Colonic mucosa (tissue), 4 donors: ENCODE measurements around the gene TWSG1. TPM values are rescaled to one million over a fixed set of nuclear protein-coding genes. Genes with fewer than 3 reads are reported as not detected.

Experiments
- DNase-seq: peaks from one replicate; pipeline ENCODE4 v3.0.0-alpha.2; 2020
- H3K27ac ChIP-seq: fragments of 200-600 bp; one replicate; pipeline ENCODE4 v1.8.0; 2021
- H3K27me3 ChIP-seq: fragments of 200-600 bp; one replicate; pipeline ENCODE4 v1.8.0; 2021
- H3K36me3 ChIP-seq: fragments of 200-600 bp; one replicate; pipeline ENCODE4 v1.8.0; 2021
- H3K4me1 ChIP-seq: fragments of 200-600 bp; one replicate; pipeline ENCODE4 v1.8.0; 2021; ENCODE audit warnings: mild to moderate bottlenecking
- H3K4me3 ChIP-seq: fragments of 200-600 bp; one replicate; pipeline ENCODE4 v1.8.0; 2021
- H3K9ac ChIP-seq, 2 donors: one replicate each; pipeline ENCODE4 v1.7.0; 2013; ENCODE audit warnings: control low read depth in 2 of 2, low read depth in 2 of 2, low read length in 2 of 2
- H3K9me3 ChIP-seq: fragments of 200-600 bp; one replicate; pipeline ENCODE4 v1.8.0; 2021
- intact Hi-C: fragments of 100-400 bp; cut with DNase I; formaldehyde crosslinking; loops from one replicate; pipeline ENCODE4 v1.14.1; 2022
- total RNA-seq, 2 donors: library from RNA; stranded (reverse); fragmentation: NEBNext Ultra II Directional in 1 of 2; extraction: Animal tissue kit (Norgen Biotek cat#: 25700) in 1 of 2; gene quantifications; one replicate each; pipeline ENCODE4 v1.2.1, GENCODE V29; 2021
- TF ChIP-seq, protein P1 (sequence below): fragments of 200-600 bp; IDR thresholded peaks from one replicate; pipeline ENCODE4 v1.8.0; 2022; ENCODE audit warnings: antibody characterized with exemption, mild to moderate bottlenecking
- donor health status: healthy.
- donor health status: DM: no; HTN: no; CAD: no.
- donor health status: DM: no; HTN: no; CAD: no.

TWSG1 gene
- total RNA-seq, 2 donors from 2014 or later, result 14.1 to 25.1 TPM

DNA sequence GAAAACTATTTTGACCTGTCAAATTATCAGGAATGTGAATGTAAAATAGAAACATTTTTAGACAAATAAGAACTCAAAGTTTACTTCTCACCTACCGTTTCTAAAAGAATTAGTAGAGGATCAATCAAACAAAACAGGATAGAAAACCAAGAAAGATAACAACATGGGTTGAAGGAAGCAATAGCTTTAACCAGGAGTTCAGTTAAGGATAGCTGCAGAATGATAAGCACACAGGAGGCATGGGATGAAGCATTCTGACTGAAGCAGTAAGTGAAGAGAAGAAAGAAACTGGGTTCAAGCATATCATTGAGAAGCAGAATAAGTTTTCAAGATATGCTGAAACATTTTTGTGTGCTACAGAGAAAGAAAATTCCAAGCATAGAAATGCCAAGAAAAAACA, 52.3 kb downstream of the TWSG1 start:
- no peak for DNase-seq
- Histone ChIP-seq H3K9ac (no peak overlapping the region), H3K27ac (no peak overlapping the region), H3K36me3 (no peaks in the 10 kb centered on the region), H3K4me1 (no peaks in the 10 kb centered on the region), H3K27me3 (no peaks in the 10 kb centered on the region), H3K4me3 (no peak overlapping the region), H3K9me3 (no peaks in the 10 kb centered on the region)
- TF ChIP-seq, protein P1, sequence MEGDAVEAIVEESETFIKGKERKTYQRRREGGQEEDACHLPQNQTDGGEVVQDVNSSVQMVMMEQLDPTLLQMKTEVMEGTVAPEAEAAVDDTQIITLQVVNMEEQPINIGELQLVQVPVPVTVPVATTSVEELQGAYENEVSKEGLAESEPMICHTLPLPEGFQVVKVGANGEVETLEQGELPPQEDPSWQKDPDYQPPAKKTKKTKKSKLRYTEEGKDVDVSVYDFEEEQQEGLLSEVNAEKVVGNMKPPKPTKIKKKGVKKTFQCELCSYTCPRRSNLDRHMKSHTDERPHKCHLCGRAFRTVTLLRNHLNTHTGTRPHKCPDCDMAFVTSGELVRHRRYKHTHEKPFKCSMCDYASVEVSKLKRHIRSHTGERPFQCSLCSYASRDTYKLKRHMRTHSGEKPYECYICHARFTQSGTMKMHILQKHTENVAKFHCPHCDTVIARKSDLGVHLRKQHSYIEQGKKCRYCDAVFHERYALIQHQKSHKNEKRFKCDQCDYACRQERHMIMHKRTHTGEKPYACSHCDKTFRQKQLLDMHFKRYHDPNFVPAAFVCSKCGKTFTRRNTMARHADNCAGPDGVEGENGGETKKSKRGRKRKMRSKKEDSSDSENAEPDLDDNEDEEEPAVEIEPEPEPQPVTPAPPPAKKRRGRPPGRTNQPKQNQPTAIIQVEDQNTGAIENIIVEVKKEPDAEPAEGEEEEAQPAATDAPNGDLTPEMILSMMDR, result no peak
- intact Hi-C loops, result no loop called here

DNA sequence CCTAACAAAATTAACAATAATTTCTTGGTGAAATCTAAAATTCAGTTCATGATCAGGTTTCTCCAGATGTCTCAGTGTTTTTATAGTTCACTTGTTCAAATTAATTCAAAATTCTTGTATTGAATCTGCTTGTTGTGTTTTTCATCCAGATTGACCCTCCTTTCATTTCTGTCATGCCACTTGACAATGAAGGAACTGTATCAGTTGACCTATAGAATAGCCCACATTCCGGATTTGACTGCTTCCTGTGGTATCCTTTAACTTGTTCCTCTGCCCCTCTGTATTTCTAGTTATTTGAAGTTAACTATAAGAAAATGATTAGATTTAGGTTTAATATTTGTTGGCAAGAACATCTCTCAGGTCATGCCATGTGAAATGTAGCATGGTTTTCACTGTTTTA, 53.3 kb downstream of the TWSG1 start:
- Histone ChIP-seq H3K9ac (no peak overlapping the region), H3K4me3 (no peak overlapping the region), H3K36me3 (no peaks in the 10 kb centered on the region), H3K4me1 (no peaks in the 10 kb centered on the region), H3K27me3 (no peaks in the 10 kb centered on the region), H3K27ac (no peak overlapping the region), H3K9me3 (no peaks in the 10 kb centered on the region)
- TF ChIP-seq, protein P1, result no peak
- intact Hi-C loops, result no loop called here
- DNase-seq, result no peak

DNA sequence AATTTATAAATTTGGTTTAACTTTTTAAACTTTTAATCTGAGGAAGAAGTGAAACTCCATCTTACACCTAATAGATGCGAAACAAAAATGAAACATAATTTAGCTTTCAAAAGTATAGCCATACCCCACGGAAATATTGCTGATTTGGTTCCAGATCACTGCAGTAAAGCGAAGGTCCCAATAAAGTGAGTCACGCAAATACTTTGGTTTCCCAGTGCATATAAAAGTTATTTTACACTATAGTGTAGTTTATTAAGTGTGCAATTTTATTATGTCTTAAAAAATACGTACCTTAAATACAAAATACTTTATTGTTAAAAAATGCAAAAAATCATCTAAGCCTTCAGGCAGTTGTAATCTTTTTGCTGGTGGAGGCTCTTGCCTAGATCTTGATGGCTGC, 55.1 kb downstream of the TWSG1 start:
- intact Hi-C loops, result loop anchor here (10.0 kb wide), 1 partner anchor 125 kb away; no protein-coding TSS in a partner anchor
- no peak overlapping the region for H3K4me3 ChIP-seq
- H3K9ac ChIP-seq, result no peak overlapping the region
- H3K27ac ChIP-seq, result no peak overlapping the region
- TF ChIP-seq, protein P1, result no peak
- H3K9me3 ChIP-seq, result no peaks in the 10 kb centered on the region
- H3K36me3 ChIP-seq, result no peaks in the 10 kb centered on the region
- no peak for DNase-seq
- H3K27me3 ChIP-seq, result no peaks in the 10 kb centered on the region
- H3K4me1 ChIP-seq, result no peaks in the 10 kb centered on the region

DNA sequence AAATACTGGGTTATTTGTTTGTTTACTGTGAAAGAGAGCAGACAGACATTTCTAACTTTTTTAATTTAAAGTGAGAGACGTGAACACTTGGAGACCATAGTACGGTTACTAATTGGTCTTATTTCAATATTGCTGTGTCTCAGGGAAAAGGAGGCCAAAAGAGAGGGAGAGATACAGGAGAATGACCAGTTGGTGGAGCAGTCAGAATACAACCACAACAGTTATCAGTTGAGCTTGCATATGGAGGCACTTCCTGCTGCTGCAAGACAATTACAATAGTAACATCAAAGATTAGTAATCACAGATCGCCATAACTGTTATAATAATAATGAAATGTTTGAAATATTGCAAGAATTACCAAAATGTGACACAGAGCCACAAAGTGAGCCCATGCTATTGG, 58.2 kb downstream of the TWSG1 start:
- no peaks in the 10 kb centered on the region for H3K36me3 ChIP-seq
- H3K9ac ChIP-seq, result no peak overlapping the region
- TF ChIP-seq, protein P1, result no peak
- H3K9me3 ChIP-seq, result no peaks in the 10 kb centered on the region
- H3K27ac ChIP-seq, result no peak overlapping the region
- H3K27me3 ChIP-seq, result no peaks in the 10 kb centered on the region
- no peak overlapping the region for H3K4me3 ChIP-seq
- intact Hi-C loops, result loop anchor here (10.0 kb wide), 1 partner anchor 122 kb away; no protein-coding TSS in a partner anchor
- H3K4me1 ChIP-seq, result no peaks in the 10 kb centered on the region
- no peak for DNase-seq

DNA sequence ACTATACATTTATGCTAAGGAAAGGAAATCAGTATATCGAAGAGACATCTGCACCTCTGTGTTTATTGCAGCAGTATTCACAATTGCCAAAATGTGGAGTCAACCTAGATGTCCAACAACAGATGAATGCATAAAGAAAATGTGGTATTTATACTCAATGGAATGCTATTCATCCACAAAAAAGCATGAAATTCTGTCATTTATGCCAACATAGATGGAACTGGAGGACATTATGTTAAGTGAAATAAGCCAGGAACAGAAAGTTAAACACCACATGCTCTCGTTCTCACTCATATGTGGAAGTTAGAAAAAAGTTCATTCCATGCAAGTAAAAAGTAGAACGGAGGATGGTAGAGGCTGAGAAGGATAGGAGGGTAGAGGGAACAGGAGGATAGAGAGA, 59.5 kb downstream of the TWSG1 start:
- no peaks in the 10 kb centered on the region for H3K4me1 ChIP-seq
- no peak overlapping the region for H3K27ac ChIP-seq
- intact Hi-C loops, result loop anchor here (10.0 kb wide), 1 partner anchor 121 kb away; no protein-coding TSS in a partner anchor
- no peaks in the 10 kb centered on the region for H3K9me3 ChIP-seq
- TF ChIP-seq, protein P1, result no peak
- H3K36me3 ChIP-seq, result no peaks in the 10 kb centered on the region
- no peak for DNase-seq
- no peak overlapping the region for H3K9ac ChIP-seq
- no peak overlapping the region for H3K4me3 ChIP-seq
- H3K27me3 ChIP-seq, result no peaks in the 10 kb centered on the region
